ENCODE data around the gene FBXO42. TPM values are rescaled to one million over a fixed set of nuclear protein-coding genes. Genes with fewer than 3 reads are reported as not detected.

FBXO42 gene
- total and polyA plus RNA-seq, 2 donors (not counting 3 experiments of a cell fraction or from before 2014, with no cell fraction given): 16.3 to 20.4 TPM

- peaks cover 12 to 20% of the 10 kb centered on the region in 2 experiments for H3K36me3 ChIP-seq (ENCODE audit: control insufficient read depth in 2 of 2, extremely low read depth in 1 of 2, insufficient read depth in 2 of 2, low read length in 2 of 2)
- no peak overlapping the region for H3K4me2 ChIP-seq (ENCODE audit: insufficient read depth, low read length)
- intact Hi-C loops (cut with micrococcal nuclease): no loop called here
- H3K27me3 ChIP-seq (ENCODE audit: control insufficient read depth in 2 of 2, insufficient read depth in 2 of 2, low read length in 2 of 2): no peaks in the 10 kb centered on the region
- dilution Hi-C loops (cut with MboI; ENCODE audit: extremely low pct_ligation_motif_present, low sequenced_read_pairs): no loop called here
- POLR2A ChIA-PET: no interaction called here
- no peak overlapping the region for H3K9ac ChIP-seq (replicated peaks; ENCODE audit: extremely low read depth, insufficient read depth, low read length)
- no TSS peak for BruUV-seq (replicated peaks)
- no peaks in the 10 kb centered on the region for H3K79me2 ChIP-seq (ENCODE audit: control insufficient read depth, insufficient read depth, low read length)
- CTCF ChIA-PET: interaction anchor here (2.6 kb wide), 1 partner anchor 110 kb away, joined by 5 read pairs; no protein-coding TSS in a partner anchor
- H3K27ac ChIP-seq (ENCODE audit: insufficient read depth, low read depth, low read length): no peak overlapping the region
- no peak overlapping the region for H2AFZ ChIP-seq (ENCODE audit: low read depth, low read length)
- H3K4me3 ChIP-seq (replicated peaks in 1 of 3; ENCODE audit: insufficient read depth in 1 of 3, low read depth in 1 of 3, low read length in 3 of 3): no peak overlapping the region
- peaks cover 18% of the 10 kb centered on the region for H3K4me1 ChIP-seq (ENCODE audit: control insufficient read depth, extremely low read depth, insufficient read depth, low read length)
- no peaks in the 10 kb centered on the region for H3K9me1 ChIP-seq (replicated peaks; ENCODE audit: control insufficient read depth, extremely low read depth, insufficient read depth, low read length)
- no peaks in the 10 kb centered on the region for H3K9me3 ChIP-seq (replicated peaks; ENCODE audit: control insufficient read depth, insufficient read depth, low read length)
- no peak for TF ChIP-seq POLR2A (IDR thresholded peaks at IDR 0.05; ENCODE audit: low read depth, low read length)
- no peak for TF ChIP-seq MYC (IDR thresholded peaks at IDR 0.05; ENCODE audit: low read depth, low read length)
- TF ChIP-seq MAX (IDR thresholded peaks at IDR 0.05; ENCODE audit: insufficient read depth, insufficient read length): no peak
- no peak for TF ChIP-seq FOS (IDR thresholded peaks at IDR 0.05; ENCODE audit: borderline replicate concordance, insufficient read depth, low read length)
- no peak for TF ChIP-seq GATA2 (IDR thresholded peaks at IDR 0.05; ENCODE audit: insufficient read depth, insufficient read length, low read depth, low read length)
- TF ChIP-seq POLR2AphosphoS5 (IDR thresholded peaks at IDR 0.05; ENCODE audit: insufficient read depth, low read depth, low read length): no peak
- TF ChIP-seq EZH2 (IDR thresholded peaks at IDR 0.05; ENCODE audit: borderline replicate concordance, low read depth, low read length, severe bottlenecking): no peak
- no peak for TF ChIP-seq CTCF (IDR thresholded peaks at IDR 0.05; ENCODE audit: extremely low read depth in 1 of 2, insufficient read depth in 1 of 2, low read depth in 1 of 2, low read length in 2 of 2)
- TF ChIP-seq JUN (IDR thresholded peaks at IDR 0.05; ENCODE audit: borderline replicate concordance, insufficient read depth, insufficient read length, low read depth): no peak
- H4K20me1 ChIP-seq (replicated peaks; ENCODE audit: control insufficient read depth, extremely low read depth, insufficient read depth, low read length): no peaks in the 10 kb centered on the region
- DNase-seq (ENCODE audit: low read depth, low spot score): no peak
- FAIRE-seq: no peak
Measured at GRCh38 chr1:16253332-16253922, 98.9 kb downstream of the FBXO42 start.

Measured in endothelial cell of umbilical vein (primary cell).